GM12864 (cell line): ENCODE measurements around the gene CAPN11.
"Not testable (repeated sequence)": the region's sequence is repeated elsewhere in the genome, so short reads cannot be mapped to it uniquely, and the experiment has no call there.

Experiments used
- DNase-seq: peaks from one replicate; pipeline ENCODE4 v3.0.0-alpha.2; 2011; ENCODE audit warnings: low read depth
- H3K4me3 ChIP-seq: 2 replicates; pipeline ENCODE4 v1.5.1; 2011; ENCODE audit warnings: mild to moderate bottlenecking, low read depth, low read length, control low read depth
- CTCF ChIP-seq: IDR thresholded peaks from 2 replicates; pipeline ENCODE4 v1.5.1; 2011; ENCODE audit warnings: low read depth, mild to moderate bottlenecking, moderate library complexity, low read length, control low read depth, inconsistent platforms; ENCODE audit errors: missing control alignments

The CAPN11 gene

GRCh38 chr6:44139351-44139743 lies 19.3 kb upstream of the CAPN11 start:
- no peak for DNase-seq
- TF ChIP-seq CTCF = no peak

GRCh38 chr6:44142835-44143234 lies 15.8 kb upstream of the CAPN11 start:
- no peak overlapping the region for H3K4me3 ChIP-seq
- no peak for DNase-seq
- no peak for TF ChIP-seq CTCF

More at GRCh38 chr6:44139351-44139743, 19.3 kb upstream of the CAPN11 start:
- H3K4me3 ChIP-seq = no peak overlapping the region

GRCh38 chr6:44143731-44144130 lies 14.9 kb upstream of the CAPN11 start:
- no peak overlapping the region for H3K4me3 ChIP-seq
- DNase-seq = no peak
- no peak for TF ChIP-seq CTCF

GRCh38 chr6:44144536-44144935 lies 14.1 kb upstream of the CAPN11 start:
- not testable (repeated sequence) for H3K4me3 ChIP-seq, DNase-seq

- no peak for TF ChIP-seq CTCF
- no peak for DNase-seq
- H3K4me3 ChIP-seq = no peak overlapping the region
Measured at GRCh38 chr6:44145839-44146238, 12.8 kb upstream of the CAPN11 start.

- no peak for TF ChIP-seq CTCF
- H3K4me3 ChIP-seq = no peak overlapping the region
- DNase-seq = no peak
Measured at GRCh38 chr6:44146685-44147084, 11.9 kb upstream of the CAPN11 start.

- TF ChIP-seq CTCF = no peak
- DNase-seq = no peak
- H3K4me3 ChIP-seq = no peak overlapping the region
Measured at GRCh38 chr6:44147256-44147655, 11.4 kb upstream of the CAPN11 start.

GRCh38 chr6:44148306-44148705 lies 10.3 kb upstream of the CAPN11 start:
- DNase-seq = no peak
- no peak for TF ChIP-seq CTCF
- H3K4me3 ChIP-seq = no peak overlapping the region
